ENCODE data around the gene LPO.

The LPO gene

DNA sequence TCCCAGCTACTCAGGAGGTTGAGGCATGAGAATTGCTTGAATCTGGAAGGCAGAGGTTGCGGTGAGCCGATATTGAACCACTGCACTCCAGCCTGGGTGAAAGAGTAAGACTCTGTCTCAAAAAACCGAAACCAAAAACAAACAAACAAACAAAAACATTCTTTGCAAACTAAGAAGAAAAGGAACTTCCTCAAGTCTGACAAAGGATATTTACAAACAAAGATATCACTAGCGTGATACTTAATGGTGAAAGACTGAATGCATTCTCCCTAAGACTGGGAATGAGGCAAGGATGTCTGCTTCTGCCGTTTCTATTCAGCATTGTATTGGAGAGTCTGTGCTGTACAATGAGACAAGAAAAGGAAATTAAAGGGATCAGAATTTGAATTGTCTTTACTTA, 52.9 kb downstream of the LPO start:
- TF ChIP-seq, protein P1, sequence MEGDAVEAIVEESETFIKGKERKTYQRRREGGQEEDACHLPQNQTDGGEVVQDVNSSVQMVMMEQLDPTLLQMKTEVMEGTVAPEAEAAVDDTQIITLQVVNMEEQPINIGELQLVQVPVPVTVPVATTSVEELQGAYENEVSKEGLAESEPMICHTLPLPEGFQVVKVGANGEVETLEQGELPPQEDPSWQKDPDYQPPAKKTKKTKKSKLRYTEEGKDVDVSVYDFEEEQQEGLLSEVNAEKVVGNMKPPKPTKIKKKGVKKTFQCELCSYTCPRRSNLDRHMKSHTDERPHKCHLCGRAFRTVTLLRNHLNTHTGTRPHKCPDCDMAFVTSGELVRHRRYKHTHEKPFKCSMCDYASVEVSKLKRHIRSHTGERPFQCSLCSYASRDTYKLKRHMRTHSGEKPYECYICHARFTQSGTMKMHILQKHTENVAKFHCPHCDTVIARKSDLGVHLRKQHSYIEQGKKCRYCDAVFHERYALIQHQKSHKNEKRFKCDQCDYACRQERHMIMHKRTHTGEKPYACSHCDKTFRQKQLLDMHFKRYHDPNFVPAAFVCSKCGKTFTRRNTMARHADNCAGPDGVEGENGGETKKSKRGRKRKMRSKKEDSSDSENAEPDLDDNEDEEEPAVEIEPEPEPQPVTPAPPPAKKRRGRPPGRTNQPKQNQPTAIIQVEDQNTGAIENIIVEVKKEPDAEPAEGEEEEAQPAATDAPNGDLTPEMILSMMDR (IDR thresholded peaks at IDR 0.05; ENCODE audit: low read length, missing control alignments), result no peak
- DNase-seq (ENCODE audit: low read depth), result no peak
- H3K4me3 ChIP-seq (replicated peaks; ENCODE audit: low read depth, low read length), result no peak overlapping the region

DNA sequence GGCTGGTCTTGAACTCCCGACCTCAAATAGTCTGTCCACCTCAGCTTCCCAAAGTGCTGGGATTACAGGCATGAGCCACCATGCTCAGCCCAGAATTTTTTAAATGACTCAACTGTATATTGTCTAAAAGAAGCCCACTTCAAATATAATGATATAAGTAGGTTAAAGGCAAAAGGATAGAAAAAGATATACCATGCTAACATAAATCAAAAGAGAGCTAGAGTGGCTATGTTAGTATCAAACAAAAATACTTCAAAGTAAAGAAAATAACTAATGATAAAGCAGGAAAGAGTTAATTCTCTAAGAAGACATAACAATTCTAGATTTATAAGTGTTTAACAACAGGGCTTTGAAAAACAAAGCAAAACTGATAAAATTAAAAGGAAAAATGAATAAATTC, 55.6 kb downstream of the LPO start:
- no peak for DNase-seq (ENCODE audit: low read depth)
- TF ChIP-seq, protein P1 (IDR thresholded peaks at IDR 0.05; ENCODE audit: low read length, missing control alignments), result no peak
- no peak overlapping the region for H3K4me3 ChIP-seq (replicated peaks; ENCODE audit: low read depth, low read length)

DNA sequence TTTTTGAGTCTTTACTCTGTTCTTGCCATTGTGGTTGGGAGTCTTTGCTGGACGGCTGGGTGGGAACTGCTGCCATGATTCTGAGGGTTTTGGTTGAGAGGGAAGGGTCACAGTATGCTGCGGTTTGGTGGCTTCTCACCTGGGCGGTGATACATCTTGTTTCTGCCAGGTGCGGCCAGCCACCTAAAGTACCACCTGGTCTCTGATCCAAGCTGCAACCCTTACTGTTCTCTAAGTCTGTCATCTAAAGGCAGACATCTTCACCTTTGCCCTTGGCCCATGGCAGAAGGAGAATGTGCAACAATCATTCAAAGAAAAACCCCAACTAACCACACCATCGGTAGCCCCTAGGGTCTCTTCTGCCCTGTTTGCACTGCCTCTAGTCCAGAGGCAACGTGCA, 62.0 kb downstream of the LPO start:
- H3K4me3 ChIP-seq (replicated peaks; ENCODE audit: low read depth, low read length), result no peak overlapping the region
- TF ChIP-seq, protein P1 (IDR thresholded peaks at IDR 0.05; ENCODE audit: low read length, missing control alignments), result no peak
- DNase-seq (ENCODE audit: low read depth), result no peak

GRCh38 chr17:58301504-58302150, 63.2 kb downstream of the LPO start:
- no peak overlapping the region for H3K4me3 ChIP-seq (replicated peaks; ENCODE audit: low read depth, low read length)
- no peak for DNase-seq (ENCODE audit: low read depth)
- TF ChIP-seq, protein P1 (IDR thresholded peaks at IDR 0.05; ENCODE audit: low read length, missing control alignments), result no peak

- H3K4me3 ChIP-seq (replicated peaks; ENCODE audit: low read depth, low read length), result no peak overlapping the region
- no peak for DNase-seq (ENCODE audit: low read depth)
- TF ChIP-seq, protein P1 (IDR thresholded peaks at IDR 0.05; ENCODE audit: low read length, missing control alignments), result no peak
Measured at GRCh38 chr17:58302171-58302918, 64.0 kb downstream of the LPO start.

- no peak for DNase-seq (ENCODE audit: low read depth)
- TF ChIP-seq, protein P1 (IDR thresholded peaks at IDR 0.05; ENCODE audit: low read length, missing control alignments), result no peak
- H3K4me3 ChIP-seq (replicated peaks; ENCODE audit: low read depth, low read length), result no peak overlapping the region
Measured at GRCh38 chr17:58302919-58303585, 64.7 kb downstream of the LPO start.
